Endothelial cell of umbilical vein (primary cell): ENCODE data around the gene CPT1A.

Experiments used
- EZH2 ChIP-seq: IDR thresholded peaks from 2 replicates; pipeline ENCODE4 v1.6.1; 2012; ENCODE audit warnings: borderline replicate concordance, low read depth, mild to moderate bottlenecking, moderate library complexity, low read length, inconsistent platforms; ENCODE audit not compliant: severe bottlenecking
- FOS ChIP-seq: IDR thresholded peaks from 2 replicates; pipeline ENCODE4 v1.6.1; 2011; ENCODE audit warnings: mild to moderate bottlenecking, low read length, moderate library complexity, borderline replicate concordance; ENCODE audit not compliant: insufficient read depth
- GATA2 ChIP-seq: IDR thresholded peaks from 2 replicates; pipeline ENCODE4 v1.7.0; 2011; ENCODE audit warnings: low read depth, mild to moderate bottlenecking, moderate library complexity, mixed read lengths, low read length; ENCODE audit not compliant: insufficient read length, insufficient read depth
- JUN ChIP-seq: IDR thresholded peaks from 2 replicates; pipeline ENCODE4 v1.6.1; 2011; ENCODE audit warnings: borderline replicate concordance, low read depth; ENCODE audit not compliant: insufficient read length, insufficient read depth
- POLR2A ChIP-seq: IDR thresholded peaks from 2 replicates; pipeline ENCODE4 v1.6.1; 2012; ENCODE audit warnings: low read depth, mild to moderate bottlenecking, control low read depth, low read length
- POLR2AphosphoS5 ChIP-seq: IDR thresholded peaks from 2 replicates; pipeline ENCODE4 v1.6.1; 2012; ENCODE audit warnings: low read depth, mild to moderate bottlenecking, control low read depth, low read length, moderate library complexity; ENCODE audit not compliant: insufficient read depth
- TF ChIP-seq, protein P1 (sequence below), 2 donors: IDR thresholded peaks; 1 replicate in 1 of 2; 2 replicates in 1 of 2; pipeline ENCODE4 v1.5.1; 2011; ENCODE audit warnings: low read length in 2 of 2, mild to moderate bottlenecking in 2 of 2, moderate library complexity in 2 of 2, control low read depth in 1 of 2, inconsistent platforms in 1 of 2, low read depth in 1 of 2; ENCODE audit not compliant: insufficient read depth in 1 of 2; ENCODE audit errors: extremely low read depth in 1 of 2
- TF ChIP-seq, protein P2 (sequence below): IDR thresholded peaks from 2 replicates; pipeline ENCODE4 v1.6.1; 2011; ENCODE audit not compliant: insufficient read depth, insufficient read length

DNA sequence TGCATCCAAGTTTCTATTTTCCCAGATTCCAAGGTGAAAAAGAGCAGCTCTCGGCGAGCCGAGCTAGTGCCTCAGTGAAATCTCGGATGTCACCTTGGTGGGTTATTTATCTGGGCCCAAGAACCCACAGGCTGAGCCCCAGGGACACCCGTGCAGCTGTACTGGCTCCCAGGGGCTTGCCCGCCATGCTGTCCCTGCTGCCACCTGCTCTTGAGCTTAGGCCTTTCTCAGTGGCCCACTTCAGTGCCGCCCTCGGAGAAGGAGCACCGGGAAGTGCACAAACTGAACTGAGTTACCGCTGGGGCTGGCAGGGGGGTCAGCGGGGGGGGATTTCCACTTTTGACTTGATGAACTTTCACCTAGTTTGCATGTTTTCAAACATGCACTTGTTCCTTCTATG lies 27.9 kb downstream of the CPT1A start:
- TF ChIP-seq, protein P1, sequence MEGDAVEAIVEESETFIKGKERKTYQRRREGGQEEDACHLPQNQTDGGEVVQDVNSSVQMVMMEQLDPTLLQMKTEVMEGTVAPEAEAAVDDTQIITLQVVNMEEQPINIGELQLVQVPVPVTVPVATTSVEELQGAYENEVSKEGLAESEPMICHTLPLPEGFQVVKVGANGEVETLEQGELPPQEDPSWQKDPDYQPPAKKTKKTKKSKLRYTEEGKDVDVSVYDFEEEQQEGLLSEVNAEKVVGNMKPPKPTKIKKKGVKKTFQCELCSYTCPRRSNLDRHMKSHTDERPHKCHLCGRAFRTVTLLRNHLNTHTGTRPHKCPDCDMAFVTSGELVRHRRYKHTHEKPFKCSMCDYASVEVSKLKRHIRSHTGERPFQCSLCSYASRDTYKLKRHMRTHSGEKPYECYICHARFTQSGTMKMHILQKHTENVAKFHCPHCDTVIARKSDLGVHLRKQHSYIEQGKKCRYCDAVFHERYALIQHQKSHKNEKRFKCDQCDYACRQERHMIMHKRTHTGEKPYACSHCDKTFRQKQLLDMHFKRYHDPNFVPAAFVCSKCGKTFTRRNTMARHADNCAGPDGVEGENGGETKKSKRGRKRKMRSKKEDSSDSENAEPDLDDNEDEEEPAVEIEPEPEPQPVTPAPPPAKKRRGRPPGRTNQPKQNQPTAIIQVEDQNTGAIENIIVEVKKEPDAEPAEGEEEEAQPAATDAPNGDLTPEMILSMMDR (IDR thresholded peaks at IDR 0.05; ENCODE audit: extremely low read depth in 1 of 2, insufficient read depth in 1 of 2, low read depth in 1 of 2, low read length in 2 of 2): no peak
- TF ChIP-seq POLR2A (no peak), EZH2 (no peak), POLR2AphosphoS5 (no peak), FOS (no peak), GATA2 (no peak), JUN (no peak)
- TF ChIP-seq, protein P2, sequence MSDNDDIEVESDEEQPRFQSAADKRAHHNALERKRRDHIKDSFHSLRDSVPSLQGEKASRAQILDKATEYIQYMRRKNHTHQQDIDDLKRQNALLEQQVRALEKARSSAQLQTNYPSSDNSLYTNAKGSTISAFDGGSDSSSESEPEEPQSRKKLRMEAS: no peak
